Measurements from ENCODE around the gene UBXN7.
"Not testable (repeated sequence)": the region's sequence is repeated elsewhere in the genome, so short reads cannot be mapped to it uniquely, and the experiment has no call there.

Gene UBXN7

DNA sequence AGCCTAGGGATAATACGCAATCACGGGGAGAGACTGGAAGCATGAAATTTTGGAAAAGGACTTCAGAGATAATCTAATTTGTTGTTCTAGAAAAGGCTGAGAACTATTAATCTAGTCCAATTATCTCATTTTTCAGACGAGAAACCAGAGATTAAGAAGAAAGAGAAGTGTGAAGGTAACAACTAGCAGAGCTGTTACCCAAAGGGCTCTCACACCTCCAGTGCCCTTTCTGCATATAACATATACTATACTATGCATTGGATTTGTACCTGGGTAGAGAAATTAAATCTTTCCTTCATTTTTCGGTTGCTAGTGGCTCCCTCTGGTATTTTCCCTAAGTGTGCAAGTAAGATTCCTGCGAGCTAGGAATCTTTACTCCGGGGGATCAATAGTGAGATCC lies 80.7 kb downstream of the UBXN7 start:
- no peak for DNase-seq

DNA sequence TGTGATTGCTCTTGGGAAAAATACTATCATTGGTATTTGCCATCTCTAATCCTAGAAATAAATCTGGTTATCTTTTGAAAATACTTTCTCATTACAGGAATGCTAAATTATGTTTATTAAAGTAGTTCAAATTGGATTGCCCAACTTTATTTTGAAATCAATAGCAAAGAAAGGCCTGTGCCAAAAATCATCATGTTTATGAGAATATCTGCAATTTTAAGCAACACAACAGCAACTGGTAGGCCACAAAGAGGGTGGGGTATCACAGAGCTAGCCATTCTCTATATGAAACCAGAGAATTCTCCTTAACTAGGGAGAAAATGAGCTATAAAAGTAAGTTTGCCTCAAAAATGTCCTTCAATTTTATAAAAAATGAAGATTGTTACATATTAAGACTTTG lies 82.2 kb downstream of the UBXN7 start:
- no peak for DNase-seq

DNA sequence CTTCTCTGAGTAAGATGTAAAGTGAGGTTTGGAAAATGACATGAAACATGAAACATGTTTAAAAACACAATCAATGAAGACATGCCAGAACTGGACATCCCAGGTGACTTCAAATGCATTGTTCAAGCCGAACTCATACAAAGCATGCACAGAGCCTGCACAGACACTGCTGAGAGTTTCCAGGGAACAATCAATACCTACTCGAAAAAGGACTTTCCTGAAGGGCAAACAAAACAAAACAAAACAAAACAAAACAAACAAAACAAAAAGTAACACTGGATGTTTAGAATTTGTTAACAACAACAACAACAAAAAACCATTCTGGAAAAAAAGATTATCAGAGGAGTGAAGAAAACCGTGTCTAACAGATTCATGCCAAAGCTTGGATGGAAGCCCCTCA lies 83.5 kb downstream of the UBXN7 start:
- DNase-seq, result no peak

DNA sequence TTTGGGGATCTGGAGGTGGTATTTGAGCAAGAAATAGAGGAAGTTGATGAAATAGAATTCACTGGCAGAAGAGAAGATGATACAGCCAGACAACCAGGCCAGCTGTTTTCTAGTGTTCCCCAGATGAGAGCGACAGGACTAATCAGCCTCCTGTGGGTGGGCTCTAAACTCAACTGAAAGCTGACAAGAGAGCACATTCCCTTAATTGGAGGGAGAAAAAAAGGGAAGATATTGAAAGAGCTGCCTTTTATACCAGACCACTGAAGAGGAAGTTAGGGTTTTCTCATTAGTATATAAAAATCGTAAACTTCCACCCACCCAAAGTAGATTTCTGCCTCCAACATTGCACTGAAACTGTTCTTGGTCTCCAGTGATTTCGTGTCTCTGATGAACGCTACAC lies 87.6 kb downstream of the UBXN7 start:
- DNase-seq, result peak; percentile 89

DNA sequence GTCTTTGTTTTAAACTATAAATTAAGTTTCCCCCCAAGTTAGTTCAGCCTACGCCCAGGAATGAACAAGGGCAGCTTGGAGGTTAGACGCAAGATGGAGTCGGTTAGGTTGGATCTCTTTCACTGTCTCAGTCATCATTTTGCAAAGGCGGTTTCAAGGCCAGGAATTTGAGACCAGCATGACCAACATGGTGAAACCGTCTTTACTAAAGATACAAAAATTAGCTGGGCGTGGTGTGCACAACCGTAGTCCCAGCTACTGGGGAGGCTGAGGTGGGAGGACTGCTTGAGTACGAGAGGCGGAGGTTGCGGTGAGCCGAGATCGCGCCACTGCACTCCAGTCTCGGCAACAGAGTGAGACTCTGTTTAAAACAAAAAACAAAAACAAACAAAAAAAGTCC lies 88.3 kb downstream of the UBXN7 start:
- DNase-seq, result not testable (repeated sequence)

DNA sequence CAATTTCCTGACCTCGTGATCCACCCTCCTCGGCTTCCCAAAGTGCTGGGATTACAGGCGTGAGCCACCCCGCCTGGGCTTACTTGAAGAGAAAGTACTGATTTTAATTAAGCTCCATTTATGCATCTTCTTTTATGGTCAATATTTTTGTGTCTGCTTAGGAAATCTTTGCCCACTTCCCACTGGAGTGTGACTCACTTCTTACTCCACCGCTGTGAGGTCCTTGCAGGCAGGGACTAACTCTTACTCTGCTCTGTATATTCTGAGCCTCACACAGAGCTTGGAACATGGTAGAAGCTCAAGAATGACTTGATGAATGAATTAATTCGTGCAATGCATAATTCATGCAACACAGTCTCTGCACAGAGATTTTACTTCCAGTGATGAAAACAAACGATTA lies 91.1 kb downstream of the UBXN7 start:
- DNase-seq, result peak; percentile 87

DNA sequence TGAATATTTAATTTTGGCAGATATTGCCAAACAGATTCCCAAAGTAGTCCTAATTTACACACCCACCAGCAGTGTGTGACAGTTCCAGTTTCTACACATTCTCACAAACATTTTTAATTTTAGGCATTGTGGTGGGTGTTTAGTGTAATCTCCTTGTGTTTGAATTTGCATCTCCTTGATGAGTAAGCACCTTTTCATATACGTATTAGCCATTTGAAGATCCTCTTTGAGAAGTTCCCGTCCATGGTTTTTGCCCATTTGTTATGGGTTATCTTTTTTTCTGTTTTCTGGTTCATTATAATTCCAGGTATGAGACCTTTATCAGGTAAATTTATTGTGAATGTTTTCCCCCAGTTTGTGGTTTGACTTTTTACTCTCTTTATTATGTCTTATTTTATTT lies 91.8 kb downstream of the UBXN7 start:
- DNase-seq, result no peak

DNA sequence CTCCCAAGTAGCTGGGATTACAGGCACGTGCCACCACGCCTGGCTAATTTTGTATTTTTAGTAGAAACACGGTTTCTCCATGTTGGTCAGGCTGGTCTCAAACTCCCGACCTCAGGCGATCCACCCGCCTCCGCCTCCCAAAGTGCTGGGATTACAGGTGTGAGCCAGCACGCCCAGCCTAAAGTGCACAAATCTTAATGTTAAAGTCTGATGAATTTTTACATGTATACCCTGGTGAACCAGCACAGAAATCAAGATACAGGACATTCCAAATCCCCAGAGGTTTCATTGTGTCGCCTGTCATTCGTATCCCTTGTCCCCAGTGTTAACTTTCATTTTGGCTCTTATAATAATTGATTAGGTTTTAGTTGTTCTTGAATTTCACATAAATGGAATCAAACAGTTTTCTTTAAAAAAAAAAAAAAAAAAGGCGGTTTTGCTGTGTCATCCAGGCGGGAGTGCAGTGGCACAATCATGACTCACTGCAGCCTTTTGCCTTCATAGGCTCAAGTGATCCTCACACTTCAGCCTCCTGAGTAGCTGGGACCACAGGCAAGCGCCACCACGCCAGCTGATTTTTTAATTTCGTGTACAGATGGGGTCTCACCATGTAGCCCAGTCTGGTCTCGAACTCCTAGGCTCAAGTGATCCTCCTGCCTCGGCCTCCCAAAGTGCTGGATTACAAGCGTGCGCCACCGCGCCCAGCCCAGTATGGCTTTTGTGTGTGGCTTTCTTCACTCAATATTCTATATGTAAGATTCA lies 92.6 kb downstream of the UBXN7 start:
- peak; percentile 77 for DNase-seq

DNA sequence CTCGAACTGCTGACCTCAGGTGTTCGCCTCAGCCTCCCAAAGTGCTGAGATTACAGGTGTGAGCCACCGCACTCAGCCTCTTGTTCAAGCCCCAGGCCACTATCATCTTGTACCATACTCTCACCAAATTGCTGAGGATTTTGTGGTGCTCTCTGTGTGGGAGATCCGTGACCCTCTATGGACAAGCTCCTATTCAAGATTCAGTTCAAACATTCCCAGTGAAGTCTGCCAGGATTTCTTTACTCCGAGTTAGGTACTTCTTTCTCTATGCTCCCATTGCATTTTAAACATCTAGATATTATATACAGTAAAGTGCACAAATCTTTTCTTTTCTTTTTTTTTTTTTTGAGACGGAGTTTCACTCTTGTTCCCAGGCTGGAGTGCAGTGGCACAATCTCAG lies 93.2 kb downstream of the UBXN7 start:
- DNase-seq, result no peak

DNA sequence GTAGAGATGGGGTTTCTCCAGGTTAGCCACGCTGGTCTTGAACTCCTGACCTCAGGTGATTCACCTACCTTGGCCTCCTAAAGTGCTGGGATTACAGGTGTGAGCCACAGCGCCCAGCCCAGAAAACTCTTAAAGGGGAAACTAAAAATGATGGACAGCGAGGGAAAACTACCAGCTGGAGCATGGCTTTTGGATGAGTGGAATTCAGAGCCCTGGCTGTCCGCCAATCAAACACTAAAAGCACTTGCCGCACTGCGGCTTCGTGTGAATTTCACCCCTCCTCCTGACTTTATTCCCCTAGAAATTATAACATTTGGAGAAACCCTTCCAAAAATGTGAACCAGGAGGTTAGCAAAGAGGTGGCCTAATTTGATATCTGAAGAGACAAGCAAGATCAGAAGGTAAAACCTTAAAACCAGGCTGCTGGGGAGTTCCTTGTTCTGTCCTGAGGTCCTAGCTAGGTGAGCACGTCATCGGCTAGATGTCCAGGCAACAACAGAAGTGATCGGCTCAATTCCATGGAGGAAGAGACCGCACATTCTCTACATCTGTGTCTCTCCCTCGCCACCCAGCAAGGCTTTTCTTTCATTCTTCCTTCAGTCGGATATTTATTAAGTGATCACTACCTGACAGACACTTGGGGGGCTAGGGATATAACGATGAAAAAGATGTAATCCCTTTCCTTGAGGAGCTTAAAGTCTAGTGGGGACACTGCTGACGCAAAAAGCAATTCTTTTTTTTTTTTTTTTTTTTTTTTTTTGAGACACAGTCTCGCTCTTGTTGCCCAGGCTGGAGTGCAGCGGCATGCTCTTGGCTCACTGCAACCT lies 95.7 kb downstream of the UBXN7 start:
- DNase-seq, result no peak

DNA sequence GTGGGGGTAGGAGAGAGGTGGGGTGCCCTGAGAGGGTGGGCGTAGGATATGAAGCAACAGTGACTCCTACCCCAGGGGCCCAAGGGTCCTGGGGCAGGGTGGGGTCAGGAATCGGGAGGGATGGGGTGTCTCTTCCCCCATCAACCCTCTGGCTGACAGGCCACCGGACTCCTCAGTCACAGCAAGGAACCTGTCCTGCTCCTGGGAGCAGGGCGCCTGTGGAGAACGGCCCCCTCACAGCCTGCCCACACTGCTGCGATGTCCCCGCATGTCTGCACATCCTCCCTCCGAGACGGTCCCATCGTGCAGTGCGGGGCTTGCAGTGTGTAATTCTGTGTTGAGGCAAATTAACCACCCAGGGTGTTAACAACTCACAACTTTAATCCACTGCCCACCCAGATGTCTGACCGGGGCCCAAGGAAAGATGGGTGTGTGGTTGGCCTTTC lies 96.7 kb downstream of the UBXN7 start:
- no peak for DNase-seq

DNA sequence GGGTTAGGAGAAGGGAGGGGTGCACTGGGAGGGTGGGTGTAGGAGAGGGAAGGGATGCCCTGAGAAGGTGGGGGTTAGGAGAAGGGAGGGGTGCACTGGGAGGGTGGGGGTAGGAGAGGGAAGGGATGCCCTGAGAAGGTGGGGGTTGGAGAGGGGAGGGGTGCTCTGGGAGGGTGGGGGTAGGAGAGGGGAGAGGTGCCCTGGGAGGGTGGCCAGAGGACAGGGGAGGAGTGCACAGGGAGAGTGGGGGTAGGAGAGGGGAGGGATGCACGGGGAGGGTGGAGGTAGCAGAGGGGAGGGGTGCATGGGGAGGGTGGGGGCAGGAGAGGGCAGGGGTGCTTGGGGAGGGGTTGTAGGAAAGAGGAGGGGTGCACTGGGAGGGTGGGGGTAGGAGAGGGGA lies 97.2 kb downstream of the UBXN7 start:
- DNase-seq, result no peak

DNA sequence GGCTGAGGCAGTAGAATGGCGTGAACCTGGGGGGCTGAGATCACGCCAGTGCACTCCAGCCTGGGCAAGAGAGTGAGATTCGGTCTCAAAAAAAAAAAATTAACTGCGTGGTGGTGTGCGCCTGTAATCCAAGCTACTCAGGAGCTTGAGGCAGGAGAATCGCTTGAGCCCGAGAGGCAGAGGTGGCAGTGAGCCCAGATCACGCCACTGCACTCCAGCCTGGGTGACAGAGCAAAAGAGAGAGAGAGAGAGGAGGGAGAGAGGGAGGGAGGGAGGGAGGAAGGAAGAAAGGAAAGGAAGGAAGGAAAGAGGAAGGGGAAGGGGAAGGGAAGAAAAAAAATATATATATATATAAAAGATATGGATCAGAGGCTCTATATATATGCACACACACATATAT lies 100.1 kb downstream of the UBXN7 start:
- DNase-seq, result no peak

DNA sequence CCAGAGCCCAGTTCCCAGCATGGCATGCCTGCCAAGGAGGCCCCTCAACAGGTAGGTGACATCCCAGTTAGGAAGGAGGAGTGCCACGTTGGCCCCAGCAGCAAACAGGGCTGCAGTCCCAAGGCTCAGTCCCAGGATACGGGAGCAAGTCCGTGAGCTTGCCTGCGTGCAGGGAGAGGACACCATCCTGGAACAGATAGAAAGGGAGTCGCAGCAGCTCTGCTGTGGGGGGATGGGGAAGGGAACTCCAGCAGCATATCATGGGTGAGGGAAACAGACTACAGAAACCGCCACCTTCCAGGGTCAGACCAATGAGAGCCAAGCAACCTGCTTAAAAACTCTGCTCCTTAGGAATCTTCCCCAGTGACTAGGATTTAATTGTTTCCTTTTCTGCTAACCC lies 104.8 kb downstream of the UBXN7 start:
- DNase-seq, result no peak

DNA sequence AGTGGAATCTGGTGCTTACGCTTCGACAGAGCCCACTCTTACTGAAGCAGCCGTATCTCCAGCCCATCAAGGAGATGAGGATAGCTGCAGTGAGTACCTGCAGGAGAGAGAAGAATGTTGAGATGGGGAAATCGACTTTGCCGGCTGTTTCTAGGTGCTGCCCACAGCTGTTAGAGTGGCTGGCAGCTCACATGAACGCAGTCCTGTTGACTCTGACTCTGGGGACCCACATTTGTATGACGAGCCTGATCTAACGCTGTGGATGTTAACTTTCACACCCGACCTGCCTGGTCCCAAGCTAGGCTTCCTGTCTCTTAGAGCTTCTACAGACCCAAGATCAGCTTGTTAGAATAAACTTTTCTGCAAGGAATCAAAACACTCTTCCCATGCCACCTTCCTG lies 105.3 kb downstream of the UBXN7 start:
- no peak for DNase-seq

DNA sequence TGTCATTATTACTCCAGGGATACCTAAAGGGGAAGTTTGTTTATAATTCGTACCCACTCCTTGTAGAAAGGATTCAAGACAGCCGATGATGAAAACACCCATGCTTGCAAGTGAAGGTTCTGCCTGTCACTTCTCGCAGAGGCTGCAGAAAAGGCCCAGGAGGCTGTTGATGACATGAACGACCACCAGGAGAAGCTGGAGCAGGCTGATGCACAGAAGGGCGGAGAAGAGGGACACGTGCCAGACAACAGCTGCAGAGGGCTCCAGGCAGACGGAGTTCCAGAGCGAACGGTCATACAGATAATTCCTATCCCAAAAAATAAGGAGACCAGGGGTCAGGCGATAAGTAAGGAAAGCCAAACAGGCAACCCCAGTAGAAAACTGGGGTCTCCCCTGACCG lies 108.5 kb downstream of the UBXN7 start:
- no peak for DNase-seq

DNA sequence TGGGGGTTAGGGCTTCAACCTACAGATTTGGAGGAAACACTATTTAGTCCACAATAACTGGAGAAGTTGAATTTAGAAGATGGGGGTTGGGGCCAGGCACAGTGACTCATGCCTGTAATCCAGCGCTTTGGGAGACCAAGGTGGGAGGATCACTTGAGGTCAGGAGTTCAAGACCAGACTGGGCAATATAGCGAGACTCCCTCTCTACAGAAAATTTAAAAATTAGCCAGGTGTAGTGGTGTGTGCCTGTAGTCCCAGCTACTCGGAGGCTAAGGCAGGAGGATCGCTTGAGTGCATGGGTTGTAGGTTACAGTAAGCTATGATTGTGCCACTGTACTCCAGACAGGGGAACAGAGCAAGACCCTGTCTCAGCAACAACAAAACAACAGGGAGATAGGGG lies 109.2 kb downstream of the UBXN7 start:
- DNase-seq, result no peak

DNA sequence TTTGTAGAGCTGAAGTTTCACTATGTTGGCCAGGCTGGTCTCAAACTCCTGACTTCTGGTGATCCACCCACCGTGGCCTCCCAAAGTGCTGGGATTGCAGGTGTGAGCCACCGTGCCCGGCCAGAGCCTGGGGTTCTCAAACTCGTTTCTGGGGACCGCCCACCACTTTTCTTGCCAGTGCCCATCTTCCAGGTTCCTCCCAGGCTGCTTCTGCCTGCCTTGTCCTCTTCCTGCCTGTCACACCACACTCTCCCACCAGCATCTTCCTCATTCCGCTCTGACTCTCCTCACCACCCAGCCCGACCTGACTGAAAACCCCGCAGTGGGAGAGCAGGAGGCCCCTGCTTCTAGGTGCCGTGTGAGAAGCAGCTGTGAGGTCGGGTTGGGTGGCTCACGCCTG lies 111.1 kb downstream of the UBXN7 start:
- peak; percentile 49 for DNase-seq

DNA sequence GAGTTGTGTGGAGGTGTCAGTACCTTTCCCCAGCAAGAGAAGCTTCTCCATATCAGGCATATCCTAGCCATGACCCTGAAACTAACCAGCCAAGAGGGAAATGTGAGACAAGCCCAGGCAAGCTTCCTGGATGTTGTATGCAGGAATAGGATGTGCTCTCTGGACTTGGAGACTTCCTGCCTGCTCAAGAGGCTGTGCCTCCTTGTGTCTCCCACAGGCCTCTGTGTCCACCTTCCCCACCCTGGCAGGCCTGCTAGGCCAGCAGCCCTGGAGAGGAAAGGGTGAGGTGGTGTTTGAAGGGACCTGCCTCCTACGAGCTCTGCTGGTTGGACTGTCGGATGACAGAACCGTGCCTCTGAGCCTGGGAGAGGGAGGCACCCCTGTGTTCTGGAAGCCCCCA lies 112.1 kb downstream of the UBXN7 start:
- DNase-seq, result no peak

DNA sequence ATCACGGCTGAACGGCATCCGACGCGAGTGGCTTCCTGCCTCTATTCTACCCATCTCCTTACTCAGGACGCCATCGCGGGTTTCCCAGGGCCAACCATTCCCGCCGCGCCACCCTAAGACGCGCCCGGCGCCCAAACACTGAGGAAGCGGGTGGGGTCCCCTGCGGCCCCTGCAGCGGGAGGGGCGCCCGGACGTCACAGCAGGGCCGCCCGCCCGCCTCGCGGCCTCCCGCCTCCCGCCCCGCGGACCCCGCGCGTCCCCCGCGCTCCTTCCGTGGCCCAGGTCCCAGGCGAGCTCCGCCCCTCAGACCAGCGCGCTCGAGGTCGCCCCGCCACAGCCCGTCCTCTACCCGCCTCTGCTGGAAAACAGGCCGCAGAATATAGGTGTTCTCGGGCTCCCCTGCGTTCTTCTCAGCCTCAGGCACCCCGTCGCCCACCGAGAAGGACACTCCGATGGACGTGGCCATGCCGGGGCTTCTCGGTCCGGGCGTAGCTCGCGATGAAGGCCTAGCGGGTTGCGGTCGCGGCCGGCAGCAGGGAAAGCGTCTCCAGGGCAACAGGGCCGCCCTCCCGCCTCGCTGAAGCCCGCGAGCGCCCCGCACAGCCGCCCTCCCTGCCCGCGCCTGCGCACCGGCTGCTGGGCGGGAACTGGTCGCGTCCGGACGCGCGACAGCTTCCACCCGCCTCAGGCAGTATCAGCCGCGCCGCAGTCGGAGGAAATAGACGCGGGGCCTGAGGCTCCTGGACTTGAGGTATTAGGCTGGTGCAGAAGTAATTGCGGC lies 114.3 kb downstream of the UBXN7 start, which contains the start of gene DYNLT2B:
Gene DYNLT2B, minus strand, starts transcription at position 554 of the 781 bp plus-strand sequence. Its CDS starts 88 bp downstream, at position 466.
- DNase-seq, result peak; percentile 79

DNA sequence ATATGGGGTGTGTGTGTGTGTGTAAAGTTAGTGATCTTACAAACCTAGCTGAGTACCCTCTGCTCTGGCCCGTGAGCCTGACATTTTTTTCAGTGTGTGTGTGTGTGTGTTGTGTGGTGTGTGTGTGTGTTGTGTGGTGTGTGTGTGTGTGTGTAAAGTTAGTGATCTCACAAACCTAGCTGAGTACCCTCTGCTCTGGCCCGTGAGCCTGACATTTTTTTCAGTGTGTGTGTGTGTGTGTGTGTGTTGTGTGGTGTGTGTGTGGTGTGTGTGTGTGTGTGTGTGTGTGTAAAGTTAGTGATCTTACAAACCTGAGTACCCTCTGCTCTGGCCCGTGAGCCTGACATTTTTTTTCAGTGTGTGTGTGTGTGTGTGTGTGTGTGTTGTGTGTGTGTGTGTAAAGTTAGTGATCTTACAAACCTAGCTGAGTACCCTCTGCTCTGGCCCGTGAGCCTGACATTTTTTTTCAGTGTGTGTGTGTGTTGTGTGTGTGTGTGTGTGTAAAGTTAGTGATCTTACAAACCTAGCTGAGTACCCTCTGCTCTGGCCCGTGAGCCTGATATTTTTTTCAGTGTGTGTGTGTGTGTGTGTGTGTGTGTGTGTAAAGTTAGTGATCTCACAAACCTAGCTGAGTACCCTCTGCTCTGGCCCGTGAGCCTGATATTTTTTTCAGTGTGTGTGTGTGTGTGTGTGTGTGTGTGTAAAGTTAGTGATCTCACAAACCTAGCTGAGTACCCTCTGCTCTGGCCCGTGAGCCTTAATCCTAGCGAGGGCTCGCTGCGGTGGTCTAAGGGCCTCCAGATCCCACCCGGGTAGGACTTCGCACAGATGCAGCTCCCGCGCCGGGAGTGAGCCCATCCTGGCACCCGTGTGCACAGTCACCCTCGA lies 115.2 kb downstream of the UBXN7 start:
- DNase-seq, result not testable (repeated sequence)

DNA sequence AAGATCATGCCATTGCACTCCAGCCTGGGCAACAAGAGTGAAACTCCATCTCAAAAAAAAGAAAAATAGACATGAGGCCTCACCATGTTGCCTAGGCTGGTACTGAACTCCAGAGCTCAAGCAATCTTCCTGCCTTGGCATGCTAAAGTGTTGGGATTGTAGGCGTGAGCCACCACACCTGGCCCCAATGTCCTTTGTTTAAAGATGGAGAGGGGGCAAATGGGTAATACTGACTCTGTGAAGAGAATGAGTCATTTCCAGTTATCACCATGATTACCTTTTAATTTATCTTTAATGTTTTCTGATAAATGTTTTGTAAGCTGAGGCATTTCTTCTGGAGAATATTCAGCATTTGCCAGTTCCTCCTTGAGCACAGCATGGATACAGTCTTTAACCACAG lies 116.4 kb downstream of the UBXN7 start:
- DNase-seq, result no peak

Measured in MV-4-11 (cell line).